Right kidney (tissue), 1 donor: Measurements from ENCODE around the gene KCNK2.

ENCODE experiments used
- DNase-seq: peaks from one replicate; pipeline ENCODE4 v3.0.0-alpha.2; 2016

KCNK2 gene

GRCh38 chr1:215256936-215257679 is 174.6 kb downstream of the KCNK2 start:
- DNase-seq, result no peak

- DNase-seq, result no peak
Measured at GRCh38 chr1:215260711-215261110, 178.2 kb downstream of the KCNK2 start.

GRCh38 chr1:215262106-215262505 is 179.6 kb downstream of the KCNK2 start:
- DNase-seq, result no peak

GRCh38 chr1:215263636-215264035 is 181.1 kb downstream of the KCNK2 start:
- DNase-seq, result no peak

- no peak for DNase-seq
Measured at GRCh38 chr1:215264649-215265048, 182.1 kb downstream of the KCNK2 start.

GRCh38 chr1:215267495-215267894 is 185.0 kb downstream of the KCNK2 start:
- no peak for DNase-seq

- no peak for DNase-seq
Measured at GRCh38 chr1:215269955-215270354, 187.4 kb downstream of the KCNK2 start.

GRCh38 chr1:215273838-215274516 is 191.4 kb downstream of the KCNK2 start:
- DNase-seq, result no peak

- no peak for DNase-seq
Measured at GRCh38 chr1:215276582-215276981, 194.0 kb downstream of the KCNK2 start.

GRCh38 chr1:215277532-215277931 is 195.0 kb downstream of the KCNK2 start:
- DNase-seq, result no peak

- no peak for DNase-seq
Measured at GRCh38 chr1:215279682-215280081, 197.1 kb downstream of the KCNK2 start.

- DNase-seq, result no peak
Measured at GRCh38 chr1:215282557-215282956, 200.0 kb downstream of the KCNK2 start.

- DNase-seq, result no peak
Measured at GRCh38 chr1:215285013-215285800, 202.7 kb downstream of the KCNK2 start.
